ENCODE data around the gene PCSK4. TPM values are rescaled to one million over a fixed set of nuclear protein-coding genes. Genes with fewer than 3 reads are reported as not detected.

The PCSK4 gene
- total and polyA plus RNA-seq, 2 of the 13 experiments (the other 11 are each of a cell fraction or from before 2014, with no cell fraction given) = 2.0 to 2.7 TPM

GRCh38 chr19:1438035-1438932, 51.9 kb downstream of the PCSK4 start, which contains the start of gene RPS15 (continued):
- TF ChIP-seq ZNF142 (CRISPR knock-in tag; IDR thresholded peaks at IDR 0.05) = peak; percentile 94
- TF ChIP-seq NBN (conservative IDR thresholded peaks at IDR 0.05) = no peak
- TF ChIP-seq ZNF766 (CRISPR knock-in tag; IDR thresholded peaks at IDR 0.05; ENCODE audit: borderline replicate concordance) = peak; percentile 93; the same call in 1 of the 2 replicates
- TF ChIP-seq SP140L (CRISPR knock-in tag; IDR thresholded peaks at IDR 0.05; ENCODE audit: borderline replicate concordance) = 0 out of 2 replicates have a peak, but pooled peaks have one; percentile 50
- TF ChIP-seq MXI1 (IDR thresholded peaks at IDR 0.05; ENCODE audit: borderline replicate concordance, low read depth, low read length) = peak; percentile 97; the same call in 2 of the 3 replicates
- peak; percentile 70 for TF ChIP-seq ZNF333 (CRISPR knock-in tag; IDR thresholded peaks at IDR 0.05; ENCODE audit: borderline replicate concordance)
- TF ChIP-seq ZNF567 (CRISPR knock-in tag; IDR thresholded peaks at IDR 0.05; ENCODE audit: borderline replicate concordance) = peak; percentile 94; the same call in 1 of the 2 replicates
- 0 out of 2 replicates have a peak, but pooled peaks have one; percentile 46 for TF ChIP-seq ZNF558 (CRISPR knock-in tag; IDR thresholded peaks at IDR 0.05; ENCODE audit: borderline replicate concordance)
- no peak for TF ChIP-seq ATF7 (IDR thresholded peaks at IDR 0.05)
- TF ChIP-seq ATF7 (CRISPR knock-in tag; IDR thresholded peaks at IDR 0.05) = no peak; the same call in 1 of the 2 replicates
- TF ChIP-seq HHEX (CRISPR knock-in tag; IDR thresholded peaks at IDR 0.05) = no peak
- peak; percentile 73; the same call in 1 of the 2 replicates for TF ChIP-seq BRF2 (CRISPR knock-in tag; IDR thresholded peaks at IDR 0.05)
- TF ChIP-seq SMAD3 (CRISPR knock-in tag; IDR thresholded peaks at IDR 0.05) = peak; percentile 82
- peak; percentile 38; the same call in 1 of the 2 replicates for TF ChIP-seq RFX5 (IDR thresholded peaks at IDR 0.05; ENCODE audit: low read depth, low read length)
- TF ChIP-seq PPARG (CRISPR knock-in tag; conservative IDR thresholded peaks at IDR 0.05) = no peak; the same call in none of the 2 replicates
- TF ChIP-seq TBX3 (IDR thresholded peaks at IDR 0.05; ENCODE audit: borderline replicate concordance) = no peak; the same call in none of the 2 replicates
- peak; percentile 97 for TF ChIP-seq ZBTB25 (CRISPR knock-in tag; IDR thresholded peaks at IDR 0.05)
- peak; percentile 85 for TF ChIP-seq SMYD3 (CRISPR knock-in tag; IDR thresholded peaks at IDR 0.05)
- TF ChIP-seq ARHGAP35 (CRISPR knock-in tag; IDR thresholded peaks at IDR 0.05; ENCODE audit: borderline replicate concordance) = peak; percentile 89; the same call in 1 of the 2 replicates
- TF ChIP-seq ZFX (CRISPR knock-in tag; IDR thresholded peaks at IDR 0.05; ENCODE audit: low read depth) = peak; percentile 100
- no peak for TF ChIP-seq SNRNP70 (IDR thresholded peaks at IDR 0.05; ENCODE audit: low read depth, low read length)

Measured in HepG2 (cell line).